K562 (cell line): ENCODE data around the gene SET. TPM values are rescaled to one million over a fixed set of nuclear protein-coding genes. Genes with fewer than 3 reads are reported as not detected.
A peak's percentile ranks its signal among the peaks of the same experiment; 100 is the strongest.

ENCODE experiments used
- CEBPG ChIP-seq, 3 experiments: fragments of 200-800 bp in 1 of 3; sonication (Bioruptor generic) in 1 of 3; sonication (generic) in 1 of 3; formaldehyde crosslinking in 1 of 3; IDR thresholded peaks in 2 of 3; conservative IDR thresholded peaks in 1 of 3; 2 replicates each; pipeline versions ENCODE4 v1.6.1 to v1.8.0; 2016 to 2022; ENCODE audit warnings: missing compliant biosample characterization in 2 of 3, missing genetic modification characterization in 2 of 3, mild to moderate bottlenecking in 1 of 3, missing genetic modification reagents in 1 of 3
- FOXK2 ChIP-seq, 2 experiments: fragments of 450-650 bp; IDR thresholded peaks in 1 of 2; conservative IDR thresholded peaks in 1 of 2; 2 replicates each; pipeline ENCODE4 v1.6.1; 2016; ENCODE audit warnings: low read depth in 2 of 2, mild to moderate bottlenecking in 1 of 2
- GTF2A2 ChIP-seq: IDR thresholded peaks from 2 replicates; pipeline ENCODE4 v1.6.1; 2016; ENCODE audit warnings: mild to moderate bottlenecking, missing genetic modification characterization, missing compliant biosample characterization
- JUND ChIP-seq, 2 experiments: IDR thresholded peaks; 2 replicates in 1 of 2; 3 replicates in 1 of 2; pipeline ENCODE4 v1.6.1; 2011; ENCODE audit warnings: borderline replicate concordance in 2 of 2, low read depth in 2 of 2, low read length in 2 of 2, improper control_type of control experiment in 1 of 2, missing biosample characterization in 1 of 2, missing genetic modification characterization in 1 of 2, missing genetic modification reagents in 1 of 2
- L3MBTL2 ChIP-seq: fragments of 450-650 bp; IDR thresholded peaks from 2 replicates; pipeline ENCODE4 v1.6.1; 2016; ENCODE audit warnings: mild to moderate bottlenecking, moderate library complexity
- MAZ ChIP-seq, 2 experiments: fragments of 450-650 bp in 1 of 2; sonication (generic) in 1 of 2; formaldehyde crosslinking; IDR thresholded peaks in 1 of 2; conservative IDR thresholded peaks in 1 of 2; 2 replicates each; pipeline versions ENCODE4 v1.4.0 to v1.5.0; 2020; ENCODE audit warnings: mild to moderate bottlenecking in 1 of 2, missing genetic modification reagents in 1 of 2
- MED1 ChIP-seq: sonication (generic); formaldehyde crosslinking; IDR thresholded peaks from 2 replicates; pipeline ENCODE4 v1.8.1; 2023; ENCODE audit warnings: missing genetic modification reagents, borderline replicate concordance
- NBN ChIP-seq: fragments of 450-650 bp; IDR thresholded peaks from 2 replicates; pipeline ENCODE4 v1.6.1; 2016; ENCODE audit warnings: low read depth, mild to moderate bottlenecking
- NFYB ChIP-seq: IDR thresholded peaks from 2 replicates; pipeline ENCODE4 v1.6.1; 2011; ENCODE audit warnings: mild to moderate bottlenecking, moderate library complexity; ENCODE audit not compliant: insufficient read length; ENCODE audit errors: extremely low read depth
- POLR2A ChIP-seq: fragments of 450-650 bp; conservative IDR thresholded peaks from 2 replicates; pipeline ENCODE4 v1.6.1; 2016
- TCF7 ChIP-seq: sonication (generic); IDR thresholded peaks from 2 replicates; pipeline ENCODE4 v1.6.1; 2016; ENCODE audit warnings: antibody characterized with exemption, borderline replicate concordance
- ZBTB17 ChIP-seq: fragments of 450-650 bp; formaldehyde crosslinking; IDR thresholded peaks from 2 replicates; pipeline ENCODE4 v1.4.0; 2020; ENCODE audit warnings: mild to moderate bottlenecking
- ZC3H8 ChIP-seq: fragments of 450-650 bp; IDR thresholded peaks from 2 replicates; pipeline ENCODE4 v1.6.1; 2017
- ZNF3 ChIP-seq: fragments of 250-450 bp; sonication (Bioruptor Pico); IDR thresholded peaks from 2 replicates; pipeline ENCODE4 v1.5.0; 2021; ENCODE audit warnings: mild to moderate bottlenecking, moderate library complexity
- polyA plus RNA-seq, 8 experiments: library from polyadenylated mRNA; depleted of rRNA in 4 of 8; stranded (reverse) in 5 of 8; unstranded in 3 of 8; fragments of >200 nt; fragmentation: Nextera tagmentation in 2 of 8; fragmentation: Illumina TruSeq in 1 of 8; extraction: Ambion mirVana in 2 of 8; extraction: Trizol in 1 of 8; gene quantifications; 2 replicates each; pipeline versions ENCODE4 v1.2.1 to v1.2.3, GENCODE V29; 2011 to 2014; ENCODE audit warnings: inconsistent platforms in 1 of 8, missing spikeins in 1 of 8
- total RNA-seq, 7 experiments: library from RNA; depleted of rRNA in 6 of 7; stranded (reverse); fragments of >200 nt in 6 of 7; fragmentation: Illumina TruSeq in 2 of 7; extraction: Trizol in 2 of 7; gene quantifications; 2 replicates each; pipeline versions ENCODE4 v1.2.1 to v1.2.3, GENCODE V29; 2011 to 2021; ENCODE audit warnings: low replicate concordance in 1 of 7
- TF ChIP-seq, protein P1 (sequence below): sonication (generic); formaldehyde crosslinking; IDR thresholded peaks from 2 replicates; pipeline ENCODE4 v1.8.0; 2022; ENCODE audit warnings: mild to moderate bottlenecking, missing genetic modification reagents, borderline replicate concordance
- TF ChIP-seq, protein P2 (sequence below): fragments of 450-650 bp; IDR thresholded peaks from 2 replicates; pipeline ENCODE4 v1.6.1; 2016
- TF ChIP-seq, protein P3 (sequence below), 3 experiments: fragments of 200-800 bp in 1 of 3; fragments of 250-450 bp in 1 of 3; fragments of 450-650 bp in 1 of 3; sonication (Bioruptor Pico) in 1 of 3; sonication (Bioruptor generic) in 1 of 3; formaldehyde crosslinking in 1 of 3; IDR thresholded peaks; 2 replicates each; pipeline versions ENCODE4 v1.6.1 to v1.8.0; 2016 to 2022; ENCODE audit warnings: mild to moderate bottlenecking in 2 of 3, missing genetic modification characterization in 2 of 3, missing compliant biosample characterization in 1 of 3, moderate library complexity in 1 of 3

Gene SET
- total and polyA plus RNA-seq, 9 of the 15 experiments (the other 6 are each of a cell fraction or from before 2014, with no cell fraction given): 404 to 1,447 (median 907) TPM

DNA sequence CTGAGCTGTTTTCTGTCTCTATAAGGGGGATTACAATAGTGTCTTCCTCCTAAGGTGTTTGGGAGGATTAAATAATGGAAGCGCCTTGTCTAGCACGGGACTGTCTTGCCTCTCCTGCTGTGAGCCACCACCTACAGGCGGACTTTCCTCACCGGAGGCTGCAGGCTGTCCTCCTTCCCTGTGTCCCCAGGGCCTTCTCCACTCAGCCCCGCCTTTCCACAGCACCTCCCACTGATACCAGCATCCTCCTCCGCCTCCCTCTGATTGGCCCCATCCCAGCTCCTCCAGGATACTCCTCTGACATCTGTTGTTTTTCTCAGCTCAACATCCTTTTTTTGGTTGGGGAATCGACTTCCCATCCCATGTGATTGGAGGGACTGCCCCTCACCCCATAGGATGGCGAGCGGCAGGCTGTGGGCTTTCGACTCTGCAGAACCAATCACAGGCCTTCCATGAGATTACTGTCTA lies 35.8 kb downstream of the SET start (continued):
- TF ChIP-seq GTF2A2 (tag): 0 out of 2 replicates have a peak, but pooled peaks have one; percentile 14
- TF ChIP-seq MED1: no peak
- no peak for TF ChIP-seq ZNF3 (CRISPR knock-in tag)
- TF ChIP-seq CEBPG (CRISPR knock-in tag; IDR thresholded peaks at IDR 0.05): no peak
- TF ChIP-seq CEBPG (tag; conservative IDR thresholded peaks at IDR 0.05 in 1 of 2, IDR thresholded peaks at IDR 0.05 in 1 of 2): no peak
- TF ChIP-seq ZC3H8: no peak
- TF ChIP-seq, protein P1, sequence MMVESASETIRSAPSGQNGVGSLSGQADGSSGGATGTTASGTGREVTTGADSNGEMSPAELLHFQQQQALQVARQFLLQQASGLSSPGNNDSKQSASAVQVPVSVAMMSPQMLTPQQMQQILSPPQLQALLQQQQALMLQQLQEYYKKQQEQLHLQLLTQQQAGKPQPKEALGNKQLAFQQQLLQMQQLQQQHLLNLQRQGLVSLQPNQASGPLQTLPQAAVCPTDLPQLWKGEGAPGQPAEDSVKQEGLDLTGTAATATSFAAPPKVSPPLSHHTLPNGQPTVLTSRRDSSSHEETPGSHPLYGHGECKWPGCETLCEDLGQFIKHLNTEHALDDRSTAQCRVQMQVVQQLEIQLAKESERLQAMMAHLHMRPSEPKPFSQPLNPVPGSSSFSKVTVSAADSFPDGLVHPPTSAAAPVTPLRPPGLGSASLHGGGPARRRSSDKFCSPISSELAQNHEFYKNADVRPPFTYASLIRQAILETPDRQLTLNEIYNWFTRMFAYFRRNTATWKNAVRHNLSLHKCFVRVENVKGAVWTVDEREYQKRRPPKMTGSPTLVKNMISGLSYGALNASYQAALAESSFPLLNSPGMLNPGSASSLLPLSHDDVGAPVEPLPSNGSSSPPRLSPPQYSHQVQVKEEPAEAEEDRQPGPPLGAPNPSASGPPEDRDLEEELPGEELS (CRISPR knock-in tag): no peak
- TF ChIP-seq, protein P2, sequence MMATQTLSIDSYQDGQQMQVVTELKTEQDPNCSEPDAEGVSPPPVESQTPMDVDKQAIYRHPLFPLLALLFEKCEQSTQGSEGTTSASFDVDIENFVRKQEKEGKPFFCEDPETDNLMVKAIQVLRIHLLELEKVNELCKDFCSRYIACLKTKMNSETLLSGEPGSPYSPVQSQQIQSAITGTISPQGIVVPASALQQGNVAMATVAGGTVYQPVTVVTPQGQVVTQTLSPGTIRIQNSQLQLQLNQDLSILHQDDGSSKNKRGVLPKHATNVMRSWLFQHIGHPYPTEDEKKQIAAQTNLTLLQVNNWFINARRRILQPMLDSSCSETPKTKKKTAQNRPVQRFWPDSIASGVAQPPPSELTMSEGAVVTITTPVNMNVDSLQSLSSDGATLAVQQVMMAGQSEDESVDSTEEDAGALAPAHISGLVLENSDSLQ: no peak
- peak; percentile 14; the same call in 1 of the 2 replicates for TF ChIP-seq POLR2A
- no peak for TF ChIP-seq TCF7
- TF ChIP-seq NBN: 0 out of 2 replicates have a peak, but pooled peaks have one; percentile 44
- TF ChIP-seq MAZ (CRISPR knock-in tag; conservative IDR thresholded peaks at IDR 0.05 in 1 of 2, IDR thresholded peaks at IDR 0.05 in 1 of 2): peak in 1 of 2 experiments; percentile 4; a peak in 1 of 4 replicates
- no peak for TF ChIP-seq L3MBTL2
- TF ChIP-seq ZBTB17: 0 out of 2 replicates have a peak, but pooled peaks have one; percentile 17
- TF ChIP-seq NFYB: peak; percentile 37
- TF ChIP-seq JUND (IDR thresholded peaks at IDR 0.05; ENCODE audit: borderline replicate concordance, low read depth, low read length): 0 out of 2 replicates have a peak, but pooled peaks have one; percentile 3
- no peak; the same call in 1 of the 3 replicates for TF ChIP-seq JUND (tag; IDR thresholded peaks at IDR 0.05; ENCODE audit: borderline replicate concordance, low read depth, low read length)
- peak; percentile 11 to 18; a peak in 1 of 4 replicates for TF ChIP-seq FOXK2 (conservative IDR thresholded peaks at IDR 0.05 in 1 of 2, IDR thresholded peaks at IDR 0.05 in 1 of 2; ENCODE audit: low read depth in 2 of 2)
- TF ChIP-seq, protein P3, sequence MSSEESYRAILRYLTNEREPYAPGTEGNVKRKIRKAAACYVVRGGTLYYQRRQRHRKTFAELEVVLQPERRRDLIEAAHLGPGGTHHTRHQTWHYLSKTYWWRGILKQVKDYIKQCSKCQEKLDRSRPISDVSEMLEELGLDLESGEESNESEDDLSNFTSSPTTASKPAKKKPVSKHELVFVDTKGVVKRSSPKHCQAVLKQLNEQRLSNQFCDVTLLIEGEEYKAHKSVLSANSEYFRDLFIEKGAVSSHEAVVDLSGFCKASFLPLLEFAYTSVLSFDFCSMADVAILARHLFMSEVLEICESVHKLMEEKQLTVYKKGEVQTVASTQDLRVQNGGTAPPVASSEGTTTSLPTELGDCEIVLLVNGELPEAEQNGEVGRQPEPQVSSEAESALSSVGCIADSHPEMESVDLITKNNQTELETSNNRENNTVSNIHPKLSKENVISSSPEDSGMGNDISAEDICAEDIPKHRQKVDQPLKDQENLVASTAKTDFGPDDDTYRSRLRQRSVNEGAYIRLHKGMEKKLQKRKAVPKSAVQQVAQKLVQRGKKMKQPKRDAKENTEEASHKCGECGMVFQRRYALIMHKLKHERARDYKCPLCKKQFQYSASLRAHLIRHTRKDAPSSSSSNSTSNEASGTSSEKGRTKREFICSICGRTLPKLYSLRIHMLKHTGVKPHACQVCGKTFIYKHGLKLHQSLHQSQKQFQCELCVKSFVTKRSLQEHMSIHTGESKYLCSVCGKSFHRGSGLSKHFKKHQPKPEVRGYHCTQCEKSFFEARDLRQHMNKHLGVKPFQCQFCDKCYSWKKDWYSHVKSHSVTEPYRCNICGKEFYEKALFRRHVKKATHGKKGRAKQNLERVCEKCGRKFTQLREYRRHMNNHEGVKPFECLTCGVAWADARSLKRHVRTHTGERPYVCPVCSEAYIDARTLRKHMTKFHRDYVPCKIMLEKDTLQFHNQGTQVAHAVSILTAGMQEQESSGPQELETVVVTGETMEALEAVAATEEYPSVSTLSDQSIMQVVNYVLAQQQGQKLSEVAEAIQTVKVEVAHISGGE (CRISPR knock-in tag; IDR thresholded peaks at IDR 0.05): no peak
